A549 (cell line): ENCODE results near the gene LRP5. TPM values are rescaled to one million over a fixed set of nuclear protein-coding genes. Genes with fewer than 3 reads are reported as not detected.
A peak's percentile ranks its signal among the peaks of the same experiment; 100 is the strongest.

Experiments
- ATAC-seq, 2 experiments: fragments of 200-7000 bp in 1 of 2; fragments of >200 bp in 1 of 2; cut with Nextera tagmentation in 1 of 2; cut with Tn5 transposase in 1 of 2; 3 replicates each; pipeline versions ENCODE4 v1.8.0 to v1.9.1; 2018 to 2020; ENCODE audit warnings: mild to moderate bottlenecking in 1 of 2, moderate library complexity in 1 of 2
- CTCF ChIA-PET: fragments of 300-600 bp; sonication (Branson Sonifier 250); formaldehyde crosslinking; extraction: SDS; loops from one replicate; lab custom pipeline; 2021; ENCODE audit warnings: antibody characterized with exemption, inconsistent platforms; lab: Yijun Ruan, JAX
- POLR2A ChIA-PET: fragments of 350-600 bp; formaldehyde crosslinking; extraction: SDS; loops from one replicate; lab custom pipeline; 2021; ENCODE audit warnings: antibody characterized with exemption, inconsistent platforms; lab: Yijun Ruan, JAX
- DNase-seq, 2 experiments: peaks; one replicate each; pipeline versions ENCODE4 v3.0.0 to v3.0.0-alpha.2; 2011 to 2016; ENCODE audit warnings: low read depth in 1 of 2, low spot score in 1 of 2
- FAIRE-seq: peaks from 2 replicates; lab custom pipeline; 2011; peaks lifted over from hg19 to GRCh38; lab: Jason Lieb, UNC
- H3K27ac ChIP-seq, 2 experiments: fragments of >200 bp; sonication (Bioruptor Twin); formaldehyde crosslinking; 3 replicates each; pipeline ENCODE4 v1.5.1; 2016 to 2017
- H3K4me1 ChIP-seq: fragments of >200 bp; sonication (Bioruptor Twin); formaldehyde crosslinking; 3 replicates; pipeline ENCODE4 v1.6.1; 2016
- H3K4me2 ChIP-seq: fragments of >200 bp; sonication (Bioruptor Twin); formaldehyde crosslinking; 3 replicates; pipeline ENCODE4 v1.6.1; 2016
- H3K4me3 ChIP-seq: fragments of >200 bp; sonication (Bioruptor Twin); formaldehyde crosslinking; 3 replicates; pipeline ENCODE4 v1.5.1; 2016
- H3K9me3 ChIP-seq: fragments of >200 bp; sonication (Bioruptor Twin); formaldehyde crosslinking; 3 replicates; pipeline ENCODE4 v1.6.1; 2016
- BHLHE40 ChIP-seq: IDR thresholded peaks from 2 replicates; pipeline ENCODE4 v1.6.1; 2012; ENCODE audit warnings: low read depth, low read length, inconsistent platforms
- CHD2 ChIP-seq: fragments of 150-350 bp; IDR thresholded peaks from 2 replicates; pipeline ENCODE4 v1.6.1; 2014; ENCODE audit warnings: low read length; ENCODE audit not compliant: partially characterized antibody
- EHF ChIP-seq: fragments of 250-450 bp; sonication (Bioruptor Pico); IDR thresholded peaks from 2 replicates; pipeline ENCODE4 v1.5.0; 2020; ENCODE audit warnings: mild to moderate bottlenecking
- EP300 ChIP-seq, 2 experiments: fragments of >200 bp; sonication (Bioruptor Twin); formaldehyde crosslinking; IDR thresholded peaks; 2 replicates in 1 of 2; 3 replicates in 1 of 2; pipeline ENCODE4 v1.6.1; 2016 to 2017
- FOSL2 ChIP-seq, 2 experiments: fragments of 450-650 bp in 1 of 2; fragments of >200 bp in 1 of 2; sonication (Bioruptor Twin) in 1 of 2; formaldehyde crosslinking; IDR thresholded peaks; 2 replicates each; pipeline versions ENCODE4 v1.5.0 to v1.6.1; 2016 to 2020; ENCODE audit warnings: mild to moderate bottlenecking in 1 of 2, moderate library complexity in 1 of 2
- HOXA7 ChIP-seq: fragments of 250-450 bp; sonication (Bioruptor Pico); IDR thresholded peaks from 2 replicates; pipeline ENCODE4 v1.5.0; 2020; ENCODE audit warnings: mild to moderate bottlenecking, moderate library complexity
- KDM5A ChIP-seq: fragments of 200-600 bp; sonication (generic); IDR thresholded peaks from 2 replicates; pipeline ENCODE4 v1.6.1; 2016; ENCODE audit warnings: antibody characterized with exemption, mild to moderate bottlenecking
- MAFK ChIP-seq: fragments of 450-650 bp; IDR thresholded peaks from 2 replicates; pipeline ENCODE4 v1.6.1; 2014; ENCODE audit not compliant: partially characterized antibody
- NFE2L2 ChIP-seq: fragments of 150-350 bp; conservative IDR thresholded peaks from 2 replicates; pipeline ENCODE4 v1.6.1; 2014; ENCODE audit warnings: low read length
- NR3C1 ChIP-seq: fragments of >200 bp; sonication (Bioruptor Twin); formaldehyde crosslinking; IDR thresholded peaks from 3 replicates; pipeline ENCODE4 v1.6.1; 2017
- RARB ChIP-seq: fragments of 250-450 bp; sonication (Bioruptor Pico); IDR thresholded peaks from 2 replicates; pipeline ENCODE4 v1.8.0; 2021; ENCODE audit warnings: mild to moderate bottlenecking, moderate library complexity
- RFX5 ChIP-seq: fragments of 450-650 bp; IDR thresholded peaks from 2 replicates; pipeline ENCODE4 v1.7.1; 2014; ENCODE audit warnings: antibody characterized with exemption, mild to moderate bottlenecking, moderate library complexity
- SREBF2 ChIP-seq: fragments of 450-650 bp; IDR thresholded peaks from 2 replicates; pipeline ENCODE4 v1.6.1; 2014; ENCODE audit warnings: mild to moderate bottlenecking, moderate library complexity
- ZC3H11A ChIP-seq: fragments of 450-650 bp; IDR thresholded peaks from 2 replicates; pipeline ENCODE4 v1.6.1; 2014; ENCODE audit warnings: antibody characterized with exemption, mild to moderate bottlenecking
- ZFP36 ChIP-seq: fragments of 450-650 bp; IDR thresholded peaks from 2 replicates; pipeline ENCODE4 v1.6.1; 2014; ENCODE audit warnings: borderline replicate concordance; ENCODE audit not compliant: partially characterized antibody
- WGBS: methylation state at CpG from one replicate; pipeline ENCODE4 v1.1.6; 2017; ENCODE audit errors: missing lambda C conversion rate; 5-methylcytosine and 5-hydroxymethylcytosine counted together
- polyA plus RNA-seq, 4 experiments: library from polyadenylated mRNA; depleted of rRNA in 3 of 4; stranded (reverse); fragments of >200 nt; fragmentation: RNase III in 1 of 4; extraction: RNeasy Plus Mini Kit Qiagen cat#74134 plus additional on column Dnase treatment in 1 of 4; gene quantifications; 2 replicates in 3 of 4; 3 replicates in 1 of 4; pipeline ENCODE4 v1.2.3, GENCODE V29; 2011 to 2017
- TF ChIP-seq, protein P1 (sequence below): fragments of 200-600 bp; sonication (generic); IDR thresholded peaks from 2 replicates; pipeline ENCODE4 v1.6.1; 2016; ENCODE audit warnings: antibody characterized with exemption, mild to moderate bottlenecking, moderate library complexity
- TF ChIP-seq, protein P2 (sequence below): fragments of 250-450 bp; sonication (Bioruptor Pico); IDR thresholded peaks from 2 replicates; pipeline ENCODE4 v1.5.0; 2021; ENCODE audit warnings: mild to moderate bottlenecking, moderate library complexity, borderline replicate concordance
- TF ChIP-seq, protein P3 (sequence below): fragments of 450-650 bp; IDR thresholded peaks from 2 replicates; pipeline ENCODE4 v1.6.1; 2014; ENCODE audit warnings: antibody characterized with exemption
- TF ChIP-seq, protein P4 (sequence below): fragments of 150-350 bp; IDR thresholded peaks from 2 replicates; pipeline ENCODE4 v1.6.1; 2014; ENCODE audit warnings: low read depth, mild to moderate bottlenecking, low read length
- TF ChIP-seq, protein P5 (sequence below): IDR thresholded peaks from 2 replicates; pipeline ENCODE4 v1.6.1; 2012; ENCODE audit warnings: low read depth, borderline replicate concordance

Gene LRP5
- polyA plus RNA-seq, 2 of the 4 experiments (the other 2 are of a cell fraction): 10.9 to 32.3 TPM

DNA sequence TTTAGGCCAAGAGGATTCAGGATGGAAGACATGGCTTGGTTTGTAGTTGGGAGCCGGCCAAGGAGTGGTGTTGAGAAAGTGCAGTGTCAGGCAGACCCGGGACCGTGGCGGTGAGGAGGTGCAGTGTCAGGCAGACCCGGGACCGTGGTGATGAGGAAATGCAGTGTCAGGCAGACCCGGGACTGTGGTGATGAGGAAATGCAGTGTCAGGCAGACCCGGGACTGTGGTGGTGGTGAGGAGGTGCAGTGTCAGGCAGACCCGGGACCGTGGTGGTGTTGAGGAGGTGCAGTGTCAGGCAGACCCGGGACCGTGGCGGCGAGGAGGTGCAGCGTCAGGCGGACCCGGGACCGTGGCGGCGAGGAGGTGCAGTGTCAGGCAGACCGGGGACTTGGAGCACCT is 59.7 kb downstream of the LRP5 start:
- H3K27ac ChIP-seq: no peak overlapping the region
- POLR2A ChIA-PET: no interaction called here
- FAIRE-seq (no peak), DNase-seq (no peak), ATAC-seq (0 out of 6 replicates have a peak, but pooled peaks of 1 of the 2 experiments have one; percentile 33)
- no peaks in the 10 kb centered on the region for H3K9me3 ChIP-seq
- no peak overlapping the region for H3K4me3 ChIP-seq
- TF ChIP-seq SREBF2 (no peak), EHF (CRISPR knock-in tag) (no peak), ZFP36 (no peak), FOSL2 (IDR thresholded peaks at IDR 0.05) (no peak), FOSL2 (CRISPR knock-in tag; IDR thresholded peaks at IDR 0.05) (no peak), ZC3H11A (no peak), RARB (CRISPR knock-in tag) (no peak), NR3C1 (no peak), EP300 (IDR thresholded peaks at IDR 0.05) (no peak), KDM5A (no peak), NFE2L2 (no peak), HOXA7 (CRISPR knock-in tag) (no peak), BHLHE40 (no peak), RFX5 (no peak), CHD2 (no peak), MAFK (no peak)
- TF ChIP-seq, protein P1, sequence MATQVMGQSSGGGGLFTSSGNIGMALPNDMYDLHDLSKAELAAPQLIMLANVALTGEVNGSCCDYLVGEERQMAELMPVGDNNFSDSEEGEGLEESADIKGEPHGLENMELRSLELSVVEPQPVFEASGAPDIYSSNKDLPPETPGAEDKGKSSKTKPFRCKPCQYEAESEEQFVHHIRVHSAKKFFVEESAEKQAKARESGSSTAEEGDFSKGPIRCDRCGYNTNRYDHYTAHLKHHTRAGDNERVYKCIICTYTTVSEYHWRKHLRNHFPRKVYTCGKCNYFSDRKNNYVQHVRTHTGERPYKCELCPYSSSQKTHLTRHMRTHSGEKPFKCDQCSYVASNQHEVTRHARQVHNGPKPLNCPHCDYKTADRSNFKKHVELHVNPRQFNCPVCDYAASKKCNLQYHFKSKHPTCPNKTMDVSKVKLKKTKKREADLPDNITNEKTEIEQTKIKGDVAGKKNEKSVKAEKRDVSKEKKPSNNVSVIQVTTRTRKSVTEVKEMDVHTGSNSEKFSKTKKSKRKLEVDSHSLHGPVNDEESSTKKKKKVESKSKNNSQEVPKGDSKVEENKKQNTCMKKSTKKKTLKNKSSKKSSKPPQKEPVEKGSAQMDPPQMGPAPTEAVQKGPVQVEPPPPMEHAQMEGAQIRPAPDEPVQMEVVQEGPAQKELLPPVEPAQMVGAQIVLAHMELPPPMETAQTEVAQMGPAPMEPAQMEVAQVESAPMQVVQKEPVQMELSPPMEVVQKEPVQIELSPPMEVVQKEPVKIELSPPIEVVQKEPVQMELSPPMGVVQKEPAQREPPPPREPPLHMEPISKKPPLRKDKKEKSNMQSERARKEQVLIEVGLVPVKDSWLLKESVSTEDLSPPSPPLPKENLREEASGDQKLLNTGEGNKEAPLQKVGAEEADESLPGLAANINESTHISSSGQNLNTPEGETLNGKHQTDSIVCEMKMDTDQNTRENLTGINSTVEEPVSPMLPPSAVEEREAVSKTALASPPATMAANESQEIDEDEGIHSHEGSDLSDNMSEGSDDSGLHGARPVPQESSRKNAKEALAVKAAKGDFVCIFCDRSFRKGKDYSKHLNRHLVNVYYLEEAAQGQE: no peak
- TF ChIP-seq, protein P2, sequence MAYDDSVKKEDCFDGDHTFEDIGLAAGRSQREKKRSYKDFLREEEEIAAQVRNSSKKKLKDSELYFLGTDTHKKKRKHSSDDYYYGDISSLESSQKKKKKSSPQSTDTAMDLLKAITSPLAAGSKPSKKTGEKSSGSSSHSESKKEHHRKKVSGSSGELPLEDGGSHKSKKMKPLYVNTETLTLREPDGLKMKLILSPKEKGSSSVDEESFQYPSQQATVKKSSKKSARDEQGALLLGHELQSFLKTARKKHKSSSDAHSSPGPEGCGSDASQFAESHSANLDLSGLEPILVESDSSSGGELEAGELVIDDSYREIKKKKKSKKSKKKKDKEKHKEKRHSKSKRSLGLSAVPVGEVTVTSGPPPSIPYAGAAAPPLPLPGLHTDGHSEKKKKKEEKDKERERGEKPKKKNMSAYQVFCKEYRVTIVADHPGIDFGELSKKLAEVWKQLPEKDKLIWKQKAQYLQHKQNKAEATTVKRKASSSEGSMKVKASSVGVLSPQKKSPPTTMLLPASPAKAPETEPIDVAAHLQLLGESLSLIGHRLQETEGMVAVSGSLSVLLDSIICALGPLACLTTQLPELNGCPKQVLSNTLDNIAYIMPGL: no peak
- TF ChIP-seq, protein P3, sequence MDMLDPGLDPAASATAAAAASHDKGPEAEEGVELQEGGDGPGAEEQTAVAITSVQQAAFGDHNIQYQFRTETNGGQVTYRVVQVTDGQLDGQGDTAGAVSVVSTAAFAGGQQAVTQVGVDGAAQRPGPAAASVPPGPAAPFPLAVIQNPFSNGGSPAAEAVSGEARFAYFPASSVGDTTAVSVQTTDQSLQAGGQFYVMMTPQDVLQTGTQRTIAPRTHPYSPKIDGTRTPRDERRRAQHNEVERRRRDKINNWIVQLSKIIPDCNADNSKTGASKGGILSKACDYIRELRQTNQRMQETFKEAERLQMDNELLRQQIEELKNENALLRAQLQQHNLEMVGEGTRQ: no peak
- TF ChIP-seq, protein P4, sequence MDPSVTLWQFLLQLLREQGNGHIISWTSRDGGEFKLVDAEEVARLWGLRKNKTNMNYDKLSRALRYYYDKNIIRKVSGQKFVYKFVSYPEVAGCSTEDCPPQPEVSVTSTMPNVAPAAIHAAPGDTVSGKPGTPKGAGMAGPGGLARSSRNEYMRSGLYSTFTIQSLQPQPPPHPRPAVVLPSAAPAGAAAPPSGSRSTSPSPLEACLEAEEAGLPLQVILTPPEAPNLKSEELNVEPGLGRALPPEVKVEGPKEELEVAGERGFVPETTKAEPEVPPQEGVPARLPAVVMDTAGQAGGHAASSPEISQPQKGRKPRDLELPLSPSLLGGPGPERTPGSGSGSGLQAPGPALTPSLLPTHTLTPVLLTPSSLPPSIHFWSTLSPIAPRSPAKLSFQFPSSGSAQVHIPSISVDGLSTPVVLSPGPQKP: no peak
- TF ChIP-seq, protein P5, sequence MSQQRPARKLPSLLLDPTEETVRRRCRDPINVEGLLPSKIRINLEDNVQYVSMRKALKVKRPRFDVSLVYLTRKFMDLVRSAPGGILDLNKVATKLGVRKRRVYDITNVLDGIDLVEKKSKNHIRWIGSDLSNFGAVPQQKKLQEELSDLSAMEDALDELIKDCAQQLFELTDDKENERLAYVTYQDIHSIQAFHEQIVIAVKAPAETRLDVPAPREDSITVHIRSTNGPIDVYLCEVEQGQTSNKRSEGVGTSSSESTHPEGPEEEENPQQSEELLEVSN: no peak
- CTCF ChIA-PET: interaction anchor here (5.1 to 5.6 kb wide), 2 partner anchors 12 to 75 kb away, joined by 19 to 26 read pairs; no protein-coding TSS in a partner anchor
- 86% methylated on average over 21 of the region's 21 CpGs for WGBS
- peaks cover 4% of the 10 kb centered on the region; the same call in 1 of the 3 replicates for H3K4me1 ChIP-seq
- H3K4me2 ChIP-seq: no peak overlapping the region
